ENCODE measurements around the gene ASTN2.

Gene ASTN2

GRCh38 chr9:116715751-116716150, 699.1 kb downstream of the ASTN2 start:
- Mint-ChIP-seq H3K4me3 (no peak overlapping the region), H3K4me1 (peaks cover 2% of the 10 kb centered on the region), H3K36me3 (peaks cover 5% of the 10 kb centered on the region), H3K27ac (no peak overlapping the region), H3K9me3 (no peaks in the 10 kb centered on the region), H3K27me3 (peaks cover 4% of the 10 kb centered on the region)
- no peak for ATAC-seq (ENCODE audit: low read depth)
- no peak for DNase-seq (ENCODE audit: low spot score in 2 of 2)

DNA sequence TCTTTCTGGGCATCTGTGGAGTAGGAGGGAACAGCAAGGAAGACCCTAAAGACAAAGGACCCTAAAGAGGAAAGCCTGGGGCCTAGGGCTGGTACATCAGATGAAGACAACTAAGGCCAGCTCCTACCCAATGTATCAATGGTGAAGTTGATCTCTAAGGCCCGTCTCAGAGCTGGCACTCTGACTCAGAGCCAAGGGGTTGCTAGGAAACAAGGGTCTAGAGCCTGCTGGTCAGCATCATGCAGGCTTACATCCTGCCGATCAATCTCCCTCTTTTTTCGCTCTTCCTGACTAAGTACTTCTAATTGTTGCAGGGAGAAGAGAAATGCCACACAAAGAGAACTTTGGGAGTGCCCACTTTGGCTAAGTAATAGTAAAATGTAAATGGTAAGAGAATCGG, 701.6 kb downstream of the ASTN2 start:
- Mint-ChIP-seq H3K9me3 (no peaks in the 10 kb centered on the region), H3K4me1 (no peaks in the 10 kb centered on the region), H3K36me3 (peaks cover 3% of the 10 kb centered on the region), H3K4me3 (no peak overlapping the region), H3K27me3 (peaks cover 1% of the 10 kb centered on the region), H3K27ac (no peak overlapping the region)
- DNase-seq (ENCODE audit: low spot score in 2 of 2) (no peak), ATAC-seq (ENCODE audit: low read depth) (no peak)

DNA sequence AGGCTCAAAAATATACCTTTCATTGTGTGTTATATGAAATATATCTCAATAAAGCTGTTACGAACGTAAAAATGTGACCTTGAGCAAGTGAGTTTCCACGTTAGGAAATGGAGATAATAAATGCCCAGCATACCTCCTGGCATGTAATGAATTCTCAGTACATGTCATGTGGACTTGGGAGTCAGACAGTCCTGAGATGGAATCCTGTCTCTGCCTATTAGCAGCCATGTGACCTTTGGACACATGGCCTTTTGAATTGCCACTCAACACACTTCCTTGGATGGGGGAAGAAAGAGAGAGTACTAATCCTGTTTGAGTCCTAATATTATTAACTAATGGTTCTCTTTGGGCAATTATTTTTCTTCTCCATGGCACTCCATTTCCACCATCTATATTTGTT, 702.1 kb downstream of the ASTN2 start:
- ATAC-seq (ENCODE audit: low read depth) = no peak
- no peak overlapping the region for H3K4me3 Mint-ChIP-seq
- no peak overlapping the region for H3K27ac Mint-ChIP-seq
- no peaks in the 10 kb centered on the region for H3K27me3 Mint-ChIP-seq
- no peaks in the 10 kb centered on the region for H3K9me3 Mint-ChIP-seq
- H3K36me3 Mint-ChIP-seq = peaks cover 2% of the 10 kb centered on the region
- no peaks in the 10 kb centered on the region for H3K4me1 Mint-ChIP-seq
- DNase-seq (ENCODE audit: low spot score in 2 of 2) = no peak

GRCh38 chr9:116706310-116707290, 708.3 kb downstream of the ASTN2 start:
- H3K4me3 Mint-ChIP-seq = no peak overlapping the region
- no peaks in the 10 kb centered on the region for H3K4me1 Mint-ChIP-seq
- no peaks in the 10 kb centered on the region for H3K9me3 Mint-ChIP-seq
- H3K27me3 Mint-ChIP-seq = no peaks in the 10 kb centered on the region
- no peak for DNase-seq (ENCODE audit: low spot score in 2 of 2)
- H3K27ac Mint-ChIP-seq = no peak overlapping the region
- H3K36me3 Mint-ChIP-seq = peaks cover 4% of the 10 kb centered on the region
- no peak for ATAC-seq (ENCODE audit: low read depth)

DNA sequence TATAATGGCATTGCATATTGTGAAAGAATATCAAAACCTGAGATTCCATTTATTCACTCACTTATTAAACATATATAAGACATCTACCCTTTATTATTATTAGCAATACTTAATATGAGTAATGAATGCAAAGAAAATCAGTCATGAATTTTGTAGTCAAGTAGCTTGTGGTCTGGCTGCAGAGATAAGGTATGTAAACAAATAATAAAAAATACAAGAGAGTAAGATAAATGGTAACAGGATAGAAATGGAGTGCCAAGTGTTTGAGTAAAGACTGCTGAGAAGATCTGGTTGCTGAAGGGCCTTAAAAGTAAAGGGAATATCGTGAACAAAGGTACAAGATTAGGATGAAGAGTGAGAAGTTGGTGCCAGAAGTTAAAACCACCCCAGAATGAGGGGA, 709.3 kb downstream of the ASTN2 start:
- DNase-seq (ENCODE audit: low spot score in 2 of 2) = no peak
- Mint-ChIP-seq H3K27ac (no peak overlapping the region), H3K27me3 (no peaks in the 10 kb centered on the region), H3K4me3 (no peak overlapping the region), H3K9me3 (no peaks in the 10 kb centered on the region), H3K36me3 (peaks cover 8% of the 10 kb centered on the region), H3K4me1 (peaks cover 3% of the 10 kb centered on the region)
- ATAC-seq (ENCODE audit: low read depth) = no peak

- H3K4me1 Mint-ChIP-seq = peaks cover 5% of the 10 kb centered on the region
- DNase-seq (ENCODE audit: low spot score in 2 of 2) (no peak), ATAC-seq (ENCODE audit: low read depth) (no peak)
- H3K27ac Mint-ChIP-seq = no peak overlapping the region
- H3K27me3 Mint-ChIP-seq = no peaks in the 10 kb centered on the region
- H3K9me3 Mint-ChIP-seq = no peaks in the 10 kb centered on the region
- H3K36me3 Mint-ChIP-seq = peaks cover 16% of the 10 kb centered on the region
- no peak overlapping the region for H3K4me3 Mint-ChIP-seq
Observed at GRCh38 chr9:116704470-116704869, 710.4 kb downstream of the ASTN2 start.

- no peaks in the 10 kb centered on the region for H3K27me3 Mint-ChIP-seq
- peaks cover 23% of the 10 kb centered on the region for H3K36me3 Mint-ChIP-seq
- no peak overlapping the region for H3K4me3 Mint-ChIP-seq
- ATAC-seq (ENCODE audit: low read depth) = no peak
- no peak for DNase-seq (ENCODE audit: low spot score in 2 of 2)
- no peaks in the 10 kb centered on the region for H3K9me3 Mint-ChIP-seq
- H3K27ac Mint-ChIP-seq = no peak overlapping the region
- H3K4me1 Mint-ChIP-seq = peaks cover 5% of the 10 kb centered on the region
Observed at GRCh38 chr9:116703634-116704033, 711.2 kb downstream of the ASTN2 start.

- no peak for ATAC-seq (ENCODE audit: low read depth)
- Mint-ChIP-seq H3K27me3 (no peaks in the 10 kb centered on the region), H3K27ac (no peak overlapping the region), H3K4me3 (no peak overlapping the region), H3K4me1 (peaks cover 5% of the 10 kb centered on the region), H3K36me3 (peaks cover 37% of the 10 kb centered on the region), H3K9me3 (no peaks in the 10 kb centered on the region)
- no peak for DNase-seq (ENCODE audit: low spot score in 2 of 2)
Observed at GRCh38 chr9:116701940-116702642, 712.8 kb downstream of the ASTN2 start.

DNA sequence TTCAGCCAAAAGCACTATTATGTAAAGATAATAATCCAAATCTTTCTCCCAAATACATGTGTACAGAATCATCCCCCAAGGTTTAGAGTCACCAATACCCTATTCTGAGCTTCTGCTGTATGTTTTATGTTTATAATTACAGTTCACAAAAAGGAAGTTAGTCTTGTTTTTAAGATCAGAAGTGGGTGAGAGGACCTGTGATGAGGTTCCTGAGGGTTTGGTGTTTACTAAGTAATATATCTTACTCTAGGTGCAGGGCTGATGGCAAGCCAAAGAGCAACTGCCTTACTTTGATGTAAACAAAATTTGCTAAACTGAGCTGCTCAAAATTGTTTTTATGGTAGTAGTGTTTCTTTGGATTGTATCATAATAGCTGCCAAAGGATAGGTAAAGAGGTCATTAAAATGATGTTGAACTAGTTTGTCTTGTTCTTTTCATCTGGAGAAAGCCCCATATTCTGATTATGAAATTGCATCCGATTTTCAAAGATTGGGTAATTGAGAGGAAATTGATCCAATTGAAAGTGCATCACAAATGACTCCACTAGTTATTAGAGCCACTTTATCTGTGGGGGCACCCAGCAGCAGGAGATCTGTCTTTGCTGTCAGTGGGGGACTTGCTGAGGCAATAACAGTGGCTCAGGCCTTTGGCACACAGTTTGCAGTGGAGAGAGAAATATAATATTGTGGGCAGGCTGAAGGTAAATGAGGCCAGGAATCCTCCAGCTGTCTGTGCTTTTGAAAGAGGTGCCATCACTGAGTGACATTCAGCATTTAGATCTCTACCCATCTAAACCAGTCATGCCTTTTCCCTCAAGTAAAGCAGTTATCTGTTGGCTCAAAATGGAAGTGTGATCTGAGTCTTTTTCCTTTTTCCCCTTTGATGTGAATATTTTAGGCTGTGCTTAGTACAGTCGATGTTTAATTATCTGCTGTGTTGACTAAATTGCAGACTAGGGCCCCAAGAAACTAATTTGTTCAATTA, 713.7 kb downstream of the ASTN2 start:
- Mint-ChIP-seq H3K4me1 (peaks cover 5% of the 10 kb centered on the region), H3K36me3 (peaks cover 40% of the 10 kb centered on the region), H3K9me3 (no peaks in the 10 kb centered on the region), H3K27ac (no peak overlapping the region), H3K27me3 (no peaks in the 10 kb centered on the region), H3K4me3 (no peak overlapping the region)
- no peak for ATAC-seq (ENCODE audit: low read depth)
- DNase-seq (ENCODE audit: low spot score in 2 of 2) = no peak

GRCh38 chr9:116700279-116700678, 714.6 kb downstream of the ASTN2 start:
- H3K36me3 Mint-ChIP-seq = peaks cover 41% of the 10 kb centered on the region
- H3K27ac Mint-ChIP-seq = no peak overlapping the region
- ATAC-seq (ENCODE audit: low read depth) = no peak
- no peak overlapping the region for H3K4me3 Mint-ChIP-seq
- H3K4me1 Mint-ChIP-seq = peaks cover 12% of the 10 kb centered on the region
- DNase-seq (ENCODE audit: low spot score in 2 of 2) = no peak
- H3K9me3 Mint-ChIP-seq = no peaks in the 10 kb centered on the region
- no peaks in the 10 kb centered on the region for H3K27me3 Mint-ChIP-seq

DNA sequence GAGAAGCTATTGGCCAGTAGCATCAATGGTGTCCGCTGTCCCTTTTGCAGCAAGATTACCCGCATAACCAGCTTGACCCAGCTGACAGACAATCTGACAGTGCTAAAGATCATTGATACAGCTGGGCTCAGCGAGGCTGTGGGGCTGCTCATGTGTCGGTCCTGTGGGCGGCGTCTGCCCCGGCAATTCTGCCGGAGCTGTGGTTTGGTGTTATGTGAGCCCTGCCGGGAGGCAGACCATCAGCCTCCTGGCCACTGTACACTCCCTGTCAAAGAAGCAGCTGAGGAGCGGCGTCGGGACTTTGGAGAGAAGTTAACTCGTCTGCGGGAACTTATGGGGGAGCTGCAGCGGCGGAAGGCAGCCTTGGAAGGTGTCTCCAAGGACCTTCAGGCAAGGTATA, 717.0 kb downstream of the ASTN2 start:
- H3K27ac Mint-ChIP-seq = no peak overlapping the region

DNA sequence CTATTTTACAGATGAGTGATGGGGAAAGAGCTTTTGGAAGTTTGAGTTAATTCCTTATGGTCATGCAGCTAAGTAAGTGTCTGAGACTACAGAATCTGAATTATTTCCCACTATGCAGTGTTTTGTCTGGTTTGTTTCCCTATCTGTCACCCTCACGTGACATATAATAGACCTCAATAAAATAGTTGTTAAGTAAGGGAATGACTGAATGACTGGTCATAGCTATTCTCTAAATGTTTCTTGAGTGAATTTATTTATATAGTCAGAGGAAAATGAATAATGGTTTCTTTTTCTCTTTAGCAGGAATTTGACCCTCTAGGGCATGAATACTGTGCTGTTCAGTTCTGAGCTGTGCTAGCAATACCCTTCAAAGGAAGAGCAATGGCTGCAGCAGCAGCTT, 717.5 kb downstream of the ASTN2 start:
- no peak for ATAC-seq (ENCODE audit: low read depth)
- H3K36me3 Mint-ChIP-seq = peaks cover 42% of the 10 kb centered on the region
- H3K27me3 Mint-ChIP-seq = no peaks in the 10 kb centered on the region
- no peak for DNase-seq (ENCODE audit: low spot score in 2 of 2)
- no peak overlapping the region for H3K4me3 Mint-ChIP-seq
- no peak overlapping the region for H3K27ac Mint-ChIP-seq
- peaks cover 20% of the 10 kb centered on the region for H3K4me1 Mint-ChIP-seq
- H3K9me3 Mint-ChIP-seq = no peaks in the 10 kb centered on the region

More for the DNA sequence above, 717.0 kb downstream of the ASTN2 start:
- Mint-ChIP-seq H3K27me3 (no peaks in the 10 kb centered on the region), H3K4me1 (peaks cover 17% of the 10 kb centered on the region), H3K4me3 (no peak overlapping the region), H3K9me3 (no peaks in the 10 kb centered on the region), H3K36me3 (peaks cover 42% of the 10 kb centered on the region)
- ATAC-seq (ENCODE audit: low read depth) (no peak), DNase-seq (ENCODE audit: low spot score in 2 of 2) (no peak)

- Mint-ChIP-seq H3K4me1 (peaks cover 24% of the 10 kb centered on the region), H3K36me3 (peaks cover 36% of the 10 kb centered on the region), H3K27ac (no peak overlapping the region), H3K9me3 (no peaks in the 10 kb centered on the region), H3K27me3 (no peaks in the 10 kb centered on the region), H3K4me3 (no peak overlapping the region)
- DNase-seq (ENCODE audit: low spot score in 2 of 2) (no peak), ATAC-seq (ENCODE audit: low read depth) (no peak)
Observed at GRCh38 chr9:116695438-116695837, 719.4 kb downstream of the ASTN2 start.

Data from memory B cell (primary cell).